Adipose tissue (tissue), 3 donors: Measurements from ENCODE around the gene KIFC3. TPM values are rescaled to one million over a fixed set of nuclear protein-coding genes. Genes with fewer than 3 reads are reported as not detected.
"Not testable (repeated sequence)": the region's sequence is repeated elsewhere in the genome, so short reads cannot be mapped to it uniquely, and the experiment has no call there.

Source experiments
- H3K27ac ChIP-seq: one replicate; pipeline ENCODE4 v1.5.1; 2013; ENCODE audit warnings: low read depth, low read length
- WGBS, 3 donors: extraction: QIAGEN DNeasy Blood & Tissue Kit; methylation state at CpG; one replicate each; pipeline ENCODE4 v1.1.7; 2013; 5-methylcytosine and 5-hydroxymethylcytosine counted together
- polyA plus RNA-seq, 3 donors: library from polyadenylated mRNA; stranded (reverse); fragments of 200-250 nt; gene quantifications; one replicate each; pipeline ENCODE4 v1.2.3, GENCODE V29; 2013
- donor health status: healthy with polysubstance abuse.
- donor health status: Bipolar disorder and iron deficiency.
- donor health status: healthy.

Gene KIFC3
- polyA plus RNA-seq, result 10 to 100 TPM; 21.9 to 35.1 (median 31.6) TPM

- 8 to 16% (median 11%) methylated on average over 63 to 78 of the region's 78 CpGs for WGBS, 3 donors
- peak within 1 kb of the TSS; percentile 21 for H3K27ac ChIP-seq
These were observed at the start of gene KIFC3 for GRCh38 chr16:57802341-57803133. TSS of gene KIFC3 (minus strand) at chr16:57802491. CDS start at chr16:57798243, 4,248 bp downstream.

GRCh38 chr16:57848181-57848580 lies 45.9 kb upstream of the KIFC3 start:
- H3K27ac ChIP-seq, result no peak overlapping the region
- 92 to 97% (median 94%) methylated on average over 5 of the region's 5 CpGs for WGBS, 3 donors

- WGBS, 3 donors, result 75 to 79% (median 76%) methylated on average over 6 of the region's 6 CpGs
- H3K27ac ChIP-seq, result not testable (repeated sequence)
These were observed 44.6 kb upstream of the KIFC3 start for GRCh38 chr16:57846931-57847330.

GRCh38 chr16:57846078-57846697 lies 43.9 kb upstream of the KIFC3 start:
- H3K27ac ChIP-seq, result no peak overlapping the region
- WGBS, 3 donors, result 45 to 75% (median 74%) methylated on average over 9 of the region's 9 CpGs

GRCh38 chr16:57845115-57845514 lies 42.8 kb upstream of the KIFC3 start:
- 59 to 87% (median 81%) methylated on average over 8 of the region's 8 CpGs for WGBS, 3 donors
- H3K27ac ChIP-seq, result no peak overlapping the region

- 87 to 95% (median 87%) methylated on average over 10 of the region's 10 CpGs for WGBS, 3 donors
- H3K27ac ChIP-seq, result no peak overlapping the region
These were observed 42.2 kb upstream of the KIFC3 start for GRCh38 chr16:57844416-57845030.

GRCh38 chr16:57843400-57843799 lies 41.1 kb upstream of the KIFC3 start:
- WGBS, 3 donors, result 94 to 100% (median 100%) methylated on average over 1 of the region's 1 CpG
- no peak overlapping the region for H3K27ac ChIP-seq

- no peak overlapping the region for H3K27ac ChIP-seq
These were observed 40.3 kb upstream of the KIFC3 start for GRCh38 chr16:57842601-57843000.

GRCh38 chr16:57840833-57841232 lies 38.5 kb upstream of the KIFC3 start:
- 79 to 92% (median 88%) methylated on average over 8 of the region's 8 CpGs for WGBS, 3 donors

More at GRCh38 chr16:57842601-57843000, 40.3 kb upstream of the KIFC3 start:
- WGBS, 3 donors, result 83 to 95% (median 89%) methylated on average over 5 of the region's 5 CpGs

GRCh38 chr16:57838161-57838560 lies 35.9 kb upstream of the KIFC3 start:
- WGBS, 3 donors, result 61 to 78% (median 68%) methylated on average over 13 of the region's 13 CpGs
- no peak overlapping the region for H3K27ac ChIP-seq

More at GRCh38 chr16:57840833-57841232, 38.5 kb upstream of the KIFC3 start:
- no peak overlapping the region for H3K27ac ChIP-seq

- H3K27ac ChIP-seq, result no peak overlapping the region
- WGBS, 3 donors, result 82 to 89% (median 84%) methylated on average over 10 of the region's 10 CpGs
These were observed 35.2 kb upstream of the KIFC3 start for GRCh38 chr16:57837305-57838125.

- H3K27ac ChIP-seq, result not testable (repeated sequence)
- 90 to 98% (median 93%) methylated on average over 4 of the region's 4 CpGs for WGBS, 3 donors
These were observed 33.1 kb upstream of the KIFC3 start for GRCh38 chr16:57835439-57835838.

- H3K27ac ChIP-seq, result no peak overlapping the region
- WGBS, 3 donors, result 62 to 86% (median 79%) methylated on average over 5 of the region's 5 CpGs
These were observed 32.6 kb upstream of the KIFC3 start for GRCh38 chr16:57834936-57835335.

- H3K27ac ChIP-seq, result no peak overlapping the region
- WGBS, 3 donors, result 81 to 91% (median 84%) methylated on average over 10 of the region's 10 CpGs
These were observed 28.7 kb upstream of the KIFC3 start for GRCh38 chr16:57830890-57831484.

GRCh38 chr16:57829969-57830360 lies 27.7 kb upstream of the KIFC3 start:
- WGBS, 3 donors, result 75 to 90% (median 86%) methylated on average over 3 of the region's 3 CpGs
- no peak overlapping the region for H3K27ac ChIP-seq

GRCh38 chr16:57828272-57829161 lies 26.2 kb upstream of the KIFC3 start:
- no peak overlapping the region for H3K27ac ChIP-seq
- 83 to 89% (median 89%) methylated on average over 13 of the region's 13 CpGs for WGBS, 3 donors
